ENCODE results near the gene RIOK3. TPM values are rescaled to one million over a fixed set of nuclear protein-coding genes. Genes with fewer than 3 reads are reported as not detected.
"Not testable (repeated sequence)": the region's sequence is repeated elsewhere in the genome, so short reads cannot be mapped to it uniquely, and the experiment has no call there.

Gene RIOK3
- total RNA-seq, 3 donors from 2014 or later (not counting 1 experiment from before 2014, with no cell fraction given): 164 to 233 (median 182) TPM

DNA sequence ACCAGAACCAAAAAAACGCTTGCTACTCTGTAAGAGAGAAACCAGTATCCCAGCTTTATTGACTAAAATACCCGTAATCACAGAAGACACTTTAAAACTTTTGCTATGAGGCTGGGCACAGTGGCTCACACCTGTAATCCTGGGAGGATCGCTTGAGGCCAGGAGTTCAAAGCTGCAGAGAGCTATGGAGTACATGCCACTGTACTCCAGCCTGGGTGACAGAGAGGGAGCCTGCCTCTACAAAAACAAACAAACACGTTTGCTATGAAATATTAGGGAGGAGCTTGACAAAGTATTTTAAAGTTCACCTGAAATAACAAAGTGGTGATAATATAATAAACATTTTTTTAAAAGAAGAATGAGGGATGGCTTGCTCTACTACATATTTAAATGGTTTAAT lies 28.5 kb upstream of the RIOK3 start:
- Histone ChIP-seq H3K27ac (ENCODE audit: low read length) (no peak overlapping the region), H3K36me3 (ENCODE audit: control insufficient read depth, insufficient read depth, low read length) (no peaks in the 10 kb centered on the region), H3K4me1 (ENCODE audit: control insufficient read depth, insufficient read depth, low read length) (peaks cover 36% of the 10 kb centered on the region), H3K27me3 (ENCODE audit: control insufficient read depth, insufficient read depth, low read length) (no peaks in the 10 kb centered on the region), H3K9me3 (ENCODE audit: control insufficient read depth, insufficient read depth, low read length) (no peaks in the 10 kb centered on the region), H3K4me3 (ENCODE audit: low read length) (no peak overlapping the region)
- Mint-ChIP-seq H3K36me3 (no peaks in the 10 kb centered on the region), H3K4me1 (peaks cover 30 to 31% of the 10 kb centered on the region in 2 donors), H3K27me3 (ENCODE audit: low read depth in 2 of 2) (no peaks in the 10 kb centered on the region), H3K4me3 (no peak overlapping the region), H3K9me3 (no peaks in the 10 kb centered on the region), H3K27ac (no peak overlapping the region)
- intact Hi-C loops (cut with micrococcal nuclease): loop anchor here (5.0 kb wide), 1 partner anchor 117 kb away; no protein-coding TSS in a partner anchor
- TF ChIP-seq, protein P1, sequence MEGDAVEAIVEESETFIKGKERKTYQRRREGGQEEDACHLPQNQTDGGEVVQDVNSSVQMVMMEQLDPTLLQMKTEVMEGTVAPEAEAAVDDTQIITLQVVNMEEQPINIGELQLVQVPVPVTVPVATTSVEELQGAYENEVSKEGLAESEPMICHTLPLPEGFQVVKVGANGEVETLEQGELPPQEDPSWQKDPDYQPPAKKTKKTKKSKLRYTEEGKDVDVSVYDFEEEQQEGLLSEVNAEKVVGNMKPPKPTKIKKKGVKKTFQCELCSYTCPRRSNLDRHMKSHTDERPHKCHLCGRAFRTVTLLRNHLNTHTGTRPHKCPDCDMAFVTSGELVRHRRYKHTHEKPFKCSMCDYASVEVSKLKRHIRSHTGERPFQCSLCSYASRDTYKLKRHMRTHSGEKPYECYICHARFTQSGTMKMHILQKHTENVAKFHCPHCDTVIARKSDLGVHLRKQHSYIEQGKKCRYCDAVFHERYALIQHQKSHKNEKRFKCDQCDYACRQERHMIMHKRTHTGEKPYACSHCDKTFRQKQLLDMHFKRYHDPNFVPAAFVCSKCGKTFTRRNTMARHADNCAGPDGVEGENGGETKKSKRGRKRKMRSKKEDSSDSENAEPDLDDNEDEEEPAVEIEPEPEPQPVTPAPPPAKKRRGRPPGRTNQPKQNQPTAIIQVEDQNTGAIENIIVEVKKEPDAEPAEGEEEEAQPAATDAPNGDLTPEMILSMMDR (IDR thresholded peaks at IDR 0.05): no peak
- no peak for DNase-seq
- WGBS (ENCODE audit: insufficient coverage): 100% methylated on average over 3 of the region's 4 CpGs
- no peak for ATAC-seq

DNA sequence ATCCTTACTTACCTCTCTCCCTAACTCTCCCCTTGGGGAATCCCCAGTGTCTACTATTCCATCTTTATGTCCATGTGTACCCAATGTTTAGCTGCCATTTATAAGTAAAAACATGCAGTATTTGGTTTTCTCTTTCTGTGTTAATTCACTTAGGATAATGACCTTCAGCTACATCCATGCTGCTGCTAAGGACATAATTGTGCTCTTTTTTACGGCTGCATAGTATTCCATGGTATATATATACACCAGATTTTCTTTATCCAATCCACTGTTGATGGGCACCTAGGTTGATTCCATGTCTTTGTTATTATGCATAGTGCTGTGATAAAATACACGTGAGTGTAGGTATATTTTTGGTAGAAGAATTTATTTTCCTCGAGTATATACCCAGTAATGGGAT lies 24.3 kb upstream of the RIOK3 start:
- TF ChIP-seq, protein P1 (IDR thresholded peaks at IDR 0.05): no peak
- WGBS (ENCODE audit: insufficient coverage): 92% methylated on average over 2 of the region's 3 CpGs
- Histone ChIP-seq H3K36me3 (ENCODE audit: control insufficient read depth, insufficient read depth, low read length) (no peaks in the 10 kb centered on the region), H3K27me3 (ENCODE audit: control insufficient read depth, insufficient read depth, low read length) (no peaks in the 10 kb centered on the region), H3K27ac (ENCODE audit: low read length) (no peak overlapping the region), H3K4me3 (ENCODE audit: low read length) (no peak overlapping the region), H3K9me3 (ENCODE audit: control insufficient read depth, insufficient read depth, low read length) (no peaks in the 10 kb centered on the region), H3K4me1 (ENCODE audit: control insufficient read depth, insufficient read depth, low read length) (peaks cover 7% of the 10 kb centered on the region)
- H3K9me3 Mint-ChIP-seq: no peaks in the 10 kb centered on the region
- no peak overlapping the region for H3K27ac Mint-ChIP-seq
- H3K36me3 Mint-ChIP-seq: no peaks in the 10 kb centered on the region
- DNase-seq (no peak), ATAC-seq (no peak)
- H3K27me3 Mint-ChIP-seq (ENCODE audit: low read depth in 2 of 2): no peaks in the 10 kb centered on the region
- H3K4me3 Mint-ChIP-seq: no peak overlapping the region
- intact Hi-C loops (cut with micrococcal nuclease): no loop called here
- H3K4me1 Mint-ChIP-seq: peaks cover 3% of the 10 kb centered on the region in 2 donors

DNA sequence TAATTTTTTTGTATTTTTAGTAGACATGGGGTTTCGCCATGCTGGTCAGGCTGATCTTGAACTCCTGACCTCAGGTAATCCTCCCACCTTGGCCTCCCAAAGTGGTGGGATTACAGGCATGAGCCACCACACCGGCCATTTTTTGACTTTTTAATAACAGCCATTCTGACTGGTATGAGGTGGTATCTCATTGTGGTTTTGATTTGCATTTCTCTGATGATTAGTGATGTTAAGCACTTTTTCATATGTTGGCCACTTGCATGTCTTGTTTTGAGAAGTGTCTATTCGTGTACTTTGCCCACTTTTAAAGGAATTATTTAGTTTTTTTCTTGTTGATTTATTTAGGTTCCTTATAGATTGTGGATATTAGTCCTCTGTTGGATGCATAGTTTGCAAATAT lies 23.5 kb upstream of the RIOK3 start:
- H3K27ac Mint-ChIP-seq; H3K27ac ChIP-seq (ENCODE audit: low read length); DNase-seq; H3K4me1 Mint-ChIP-seq; H3K27me3 ChIP-seq (ENCODE audit: control insufficient read depth, insufficient read depth, low read length); H3K36me3 ChIP-seq (ENCODE audit: control insufficient read depth, insufficient read depth, low read length); H3K4me1 ChIP-seq (ENCODE audit: control insufficient read depth, insufficient read depth, low read length); H3K9me3 ChIP-seq (ENCODE audit: control insufficient read depth, insufficient read depth, low read length); H3K27me3 Mint-ChIP-seq (ENCODE audit: low read depth in 2 of 2); intact Hi-C loops (cut with micrococcal nuclease); H3K4me3 ChIP-seq (ENCODE audit: low read length); ATAC-seq; H3K9me3 Mint-ChIP-seq; H3K4me3 Mint-ChIP-seq; H3K36me3 Mint-ChIP-seq: not testable (repeated sequence)
- WGBS (ENCODE audit: insufficient coverage): 63% methylated on average over 3 of the region's 3 CpGs

DNA sequence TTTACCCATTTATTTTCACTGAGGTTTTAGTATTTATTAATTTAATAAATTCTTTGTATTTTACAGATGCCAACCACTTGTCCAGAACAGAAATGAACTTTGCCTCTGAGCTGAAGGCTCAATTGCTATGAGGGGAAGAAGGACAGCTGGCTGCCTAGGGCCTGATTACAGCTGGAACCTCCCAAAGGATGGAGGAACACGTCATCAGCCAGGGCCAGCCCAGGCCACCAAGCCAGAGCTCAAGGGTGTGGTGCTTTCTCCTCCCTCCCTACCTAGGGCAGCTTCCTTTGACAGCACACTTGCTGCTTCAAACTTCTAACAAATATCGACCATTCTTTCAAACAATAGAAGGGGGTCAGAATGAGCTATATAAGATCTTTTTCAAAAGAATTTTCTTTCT lies 19.7 kb upstream of the RIOK3 start:
- DNase-seq: no peak
- Mint-ChIP-seq H3K4me1 (peaks cover 7 to 15% of the 10 kb centered on the region in 2 donors), H3K27ac (no peak overlapping the region), H3K4me3 (no peak overlapping the region), H3K9me3 (no peaks in the 10 kb centered on the region), H3K27me3 (ENCODE audit: low read depth in 2 of 2) (no peaks in the 10 kb centered on the region), H3K36me3 (no peaks in the 10 kb centered on the region)
- no peak overlapping the region for H3K27ac ChIP-seq (ENCODE audit: low read length)
- ATAC-seq: no peak
- H3K4me3 ChIP-seq (ENCODE audit: low read length): no peak overlapping the region
- no peaks in the 10 kb centered on the region for H3K27me3 ChIP-seq (ENCODE audit: control insufficient read depth, insufficient read depth, low read length)
- H3K9me3 ChIP-seq (ENCODE audit: control insufficient read depth, insufficient read depth, low read length): no peaks in the 10 kb centered on the region
- TF ChIP-seq, protein P1 (IDR thresholded peaks at IDR 0.05): no peak
- intact Hi-C loops (cut with micrococcal nuclease): no loop called here
- WGBS (ENCODE audit: insufficient coverage): 100% methylated on average over 1 of the region's 2 CpGs
- H3K4me1 ChIP-seq (ENCODE audit: control insufficient read depth, insufficient read depth, low read length): peaks cover 16% of the 10 kb centered on the region
- no peaks in the 10 kb centered on the region for H3K36me3 ChIP-seq (ENCODE audit: control insufficient read depth, insufficient read depth, low read length)
